HG03045 (cell line): ENCODE data around the gene ATG7.
"Not testable (repeated sequence)": the region's sequence is repeated elsewhere in the genome, so short reads cannot be mapped to it uniquely, and the experiment has no call there.

Experiments used
- ATAC-seq: cut with Tn5 transposase; IDR thresholded peaks from one replicate; pipeline ENCODE4 v1.9.1; 2021; ENCODE audit warnings: mild to moderate bottlenecking, moderate library complexity; ENCODE audit not compliant: unreplicated experiment

Gene ATG7

GRCh38 chr3:11495948-11496557 lies 223.9 kb downstream of the ATG7 start:
- ATAC-seq: no peak

- no peak for ATAC-seq
Measured at GRCh38 chr3:11498177-11498576, 226.0 kb downstream of the ATG7 start.

- no peak for ATAC-seq
Measured at GRCh38 chr3:11498646-11499045, 226.4 kb downstream of the ATG7 start.

- no peak for ATAC-seq
Measured at GRCh38 chr3:11499144-11499543, 226.9 kb downstream of the ATG7 start.

- not testable (repeated sequence) for ATAC-seq
Measured at GRCh38 chr3:11502413-11502812, 230.2 kb downstream of the ATG7 start.

GRCh38 chr3:11507719-11508118 lies 235.5 kb downstream of the ATG7 start:
- no peak for ATAC-seq

GRCh38 chr3:11508346-11509172 lies 236.4 kb downstream of the ATG7 start:
- ATAC-seq: no peak

GRCh38 chr3:11509173-11510000 lies 237.2 kb downstream of the ATG7 start:
- ATAC-seq: no peak

GRCh38 chr3:11510001-11510340 lies 237.8 kb downstream of the ATG7 start:
- ATAC-seq: no peak

- ATAC-seq: no peak
Measured at GRCh38 chr3:11510356-11510755, 238.2 kb downstream of the ATG7 start.

- ATAC-seq: not testable (repeated sequence)
Measured at GRCh38 chr3:11511606-11512005, 239.4 kb downstream of the ATG7 start.

GRCh38 chr3:11513125-11513816 lies 241.1 kb downstream of the ATG7 start:
- ATAC-seq: not testable (repeated sequence)

- ATAC-seq: no peak
Measured at GRCh38 chr3:11513817-11514135, 241.6 kb downstream of the ATG7 start.

- ATAC-seq: no peak
Measured at GRCh38 chr3:11514191-11514821, 242.1 kb downstream of the ATG7 start.

- no peak for ATAC-seq
Measured at GRCh38 chr3:11517601-11518000, 245.4 kb downstream of the ATG7 start.

GRCh38 chr3:11521167-11521566 lies 249.0 kb downstream of the ATG7 start:
- ATAC-seq: no peak

GRCh38 chr3:11522398-11522715 lies 250.2 kb downstream of the ATG7 start:
- no peak for ATAC-seq

GRCh38 chr3:11522953-11523571 lies 250.9 kb downstream of the ATG7 start:
- ATAC-seq: no peak

GRCh38 chr3:11523572-11524101 lies 251.4 kb downstream of the ATG7 start:
- ATAC-seq: no peak

GRCh38 chr3:11526121-11526520 lies 253.9 kb downstream of the ATG7 start:
- not testable (repeated sequence) for ATAC-seq
